GM04503 (cell line): Measurements from ENCODE around the gene MARS1.
"Not testable (repeated sequence)": the region's sequence is repeated elsewhere in the genome, so short reads cannot be mapped to it uniquely, and the experiment has no call there.

ENCODE experiments used
- DNase-seq: peaks from one replicate; pipeline ENCODE4 v3.0.0-alpha.2; 2012; ENCODE audit warnings: low read depth

MARS1 gene

GRCh38 chr12:57550641-57551549 is 63.0 kb downstream of the MARS1 start:
- DNase-seq: no peak

- DNase-seq: no peak
Observed at GRCh38 chr12:57551637-57552305, 63.9 kb downstream of the MARS1 start.

- DNase-seq: no peak
Observed at GRCh38 chr12:57552306-57552651, 64.4 kb downstream of the MARS1 start.

GRCh38 chr12:57552835-57553313 is 65.0 kb downstream of the MARS1 start:
- peak; percentile 16 for DNase-seq

GRCh38 chr12:57553343-57554202 is 65.7 kb downstream of the MARS1 start:
- DNase-seq: no peak

- no peak for DNase-seq
Observed at GRCh38 chr12:57554453-57554852, 66.6 kb downstream of the MARS1 start.

- DNase-seq: no peak
Observed at GRCh38 chr12:57554897-57555296, 67.0 kb downstream of the MARS1 start.

- DNase-seq: no peak
Observed at GRCh38 chr12:57558864-57559263, 71.0 kb downstream of the MARS1 start.

GRCh38 chr12:57560516-57560915 is 72.6 kb downstream of the MARS1 start:
- no peak for DNase-seq

GRCh38 chr12:57561117-57561516 is 73.2 kb downstream of the MARS1 start:
- not testable (repeated sequence) for DNase-seq

GRCh38 chr12:57563358-57563757 is 75.5 kb downstream of the MARS1 start:
- DNase-seq: no peak

GRCh38 chr12:57564178-57564740 is 76.4 kb downstream of the MARS1 start:
- no peak for DNase-seq
